Ovary (tissue), 3 donors: ENCODE results near the gene NDUFA11.

Experiments used
- CTCF ChIP-seq, 3 donors: fragments of 450-650 bp in 2 of 3; fragments of 200-600 bp in 1 of 3; IDR thresholded peaks; one replicate each; pipeline versions ENCODE4 v1.5.1 to v1.8.0; 2016 to 2022; ENCODE audit warnings: antibody characterized with exemption in 3 of 3, mild to moderate bottlenecking in 1 of 3
- POLR2A ChIP-seq: fragments of 450-650 bp; IDR thresholded peaks from one replicate; pipeline ENCODE4 v1.6.1; 2017; ENCODE audit warnings: antibody characterized with exemption, mild to moderate bottlenecking, moderate library complexity
- donor health status: DM: no; HTN: no; CAD: no.

- TF ChIP-seq POLR2A (no peak), CTCF (IDR thresholded peaks at IDR 0.05) (no peak)
Measured at GRCh38 chr19:5937550-5937949, 34.0 kb upstream of the NDUFA11 start.
